Measurements from ENCODE around the gene CFAP251. TPM values are rescaled to one million over a fixed set of nuclear protein-coding genes. Genes with fewer than 3 reads are reported as not detected.
A peak's percentile ranks its signal among the peaks of the same experiment; 100 is the strongest.

CFAP251 gene
- total RNA-seq, 2 experiments from 2014 or later = 4.1 to 4.7 TPM

DNA sequence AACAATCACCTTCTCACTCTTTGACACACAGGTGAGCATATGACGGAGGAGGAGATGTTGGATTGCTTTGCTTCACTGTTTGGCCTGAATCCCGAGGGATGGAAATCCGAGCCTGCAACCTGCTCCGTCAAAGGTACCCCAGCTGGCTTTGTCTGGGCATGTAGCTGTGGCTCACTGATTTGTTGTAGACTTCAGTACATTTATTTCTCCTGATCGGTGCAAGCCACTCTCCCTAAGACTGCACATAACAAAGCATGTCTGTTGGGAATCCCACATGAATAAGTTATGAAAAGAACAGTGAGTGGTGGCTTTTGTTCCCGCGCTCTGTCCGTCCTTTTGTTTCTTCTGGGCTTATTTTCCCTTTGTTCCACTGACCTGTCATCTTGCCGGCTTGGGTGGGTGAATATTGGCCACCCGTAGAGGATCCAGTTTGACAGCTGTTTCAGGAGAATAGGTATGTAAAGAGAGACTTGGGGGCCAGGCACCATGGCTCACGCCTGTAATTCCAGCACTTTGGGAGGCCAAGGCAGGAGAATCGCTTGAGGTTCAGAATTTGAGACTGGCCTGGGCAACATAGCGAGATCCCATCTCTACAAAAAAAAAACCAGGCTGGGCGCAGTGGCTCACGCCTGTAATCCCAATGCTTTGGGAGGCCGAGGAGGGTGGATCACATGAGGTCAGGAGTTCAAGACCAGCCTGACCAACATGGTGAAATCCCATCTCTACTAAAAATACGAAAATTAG lies 83.2 kb downstream of the CFAP251 start:
- Histone ChIP-seq H3K9me2 (ENCODE audit: insufficient read depth, low read length) (no peaks in the 10 kb centered on the region), H3K79me2 (ENCODE audit: insufficient read depth, low read depth, low read length) (peaks cover 72% of the 10 kb centered on the region), H3K9me3 (ENCODE audit: low read length) (peaks cover 30% of the 10 kb centered on the region), H3K4me1 (ENCODE audit: insufficient read depth, low read length, poor library complexity, severe bottlenecking) (peaks cover 73% of the 10 kb centered on the region), H4K20me1 (ENCODE audit: insufficient read depth, low read length) (no peaks in the 10 kb centered on the region), H3K4me3 (ENCODE audit: low read depth, low read length, poor library complexity, severe bottlenecking) (no peak overlapping the region), H3K36me3 (ENCODE audit: insufficient read depth, low read length) (peaks cover 59% of the 10 kb centered on the region), H2AFZ (ENCODE audit: low read length) (no peak overlapping the region), H3K27ac (ENCODE audit: low read depth, low read length, poor library complexity, severe bottlenecking) (peak overlapping the region; percentile 100), H3K4me2 (ENCODE audit: low read length) (peak overlapping the region; percentile 23)
- TF ChIP-seq EZH2phosphoT487 (IDR thresholded peaks at IDR 0.05; ENCODE audit: borderline replicate concordance, low read depth, low read length) = no peak
- ChIA-PET CTCF (ENCODE audit: unreplicated experiment) (interaction anchor here (0.7 to 0.8 kb wide), 2 partner anchors 12 to 79 kb away, joined by 3 read pairs; no protein-coding TSS in a partner anchor), POLR2A (interaction anchor here (0.6 to 15.4 kb wide), 12 partner anchors 10 to 200 kb away, joined by 3 to 332 read pairs (median 8); partner anchors contain the start of gene CFAP251)
- no peak for DNase-seq (ENCODE audit: low spot score)
- no TSS peak for BruUV-seq (replicated peaks)
- intact Hi-C loops (cut with micrococcal nuclease; ENCODE audit: unreplicated experiment) = loop anchor here (10.0 kb wide), 1 partner anchor 1707 kb away; the partner anchor contains the start of genes RNU4-1 and RNU4-2

DNA sequence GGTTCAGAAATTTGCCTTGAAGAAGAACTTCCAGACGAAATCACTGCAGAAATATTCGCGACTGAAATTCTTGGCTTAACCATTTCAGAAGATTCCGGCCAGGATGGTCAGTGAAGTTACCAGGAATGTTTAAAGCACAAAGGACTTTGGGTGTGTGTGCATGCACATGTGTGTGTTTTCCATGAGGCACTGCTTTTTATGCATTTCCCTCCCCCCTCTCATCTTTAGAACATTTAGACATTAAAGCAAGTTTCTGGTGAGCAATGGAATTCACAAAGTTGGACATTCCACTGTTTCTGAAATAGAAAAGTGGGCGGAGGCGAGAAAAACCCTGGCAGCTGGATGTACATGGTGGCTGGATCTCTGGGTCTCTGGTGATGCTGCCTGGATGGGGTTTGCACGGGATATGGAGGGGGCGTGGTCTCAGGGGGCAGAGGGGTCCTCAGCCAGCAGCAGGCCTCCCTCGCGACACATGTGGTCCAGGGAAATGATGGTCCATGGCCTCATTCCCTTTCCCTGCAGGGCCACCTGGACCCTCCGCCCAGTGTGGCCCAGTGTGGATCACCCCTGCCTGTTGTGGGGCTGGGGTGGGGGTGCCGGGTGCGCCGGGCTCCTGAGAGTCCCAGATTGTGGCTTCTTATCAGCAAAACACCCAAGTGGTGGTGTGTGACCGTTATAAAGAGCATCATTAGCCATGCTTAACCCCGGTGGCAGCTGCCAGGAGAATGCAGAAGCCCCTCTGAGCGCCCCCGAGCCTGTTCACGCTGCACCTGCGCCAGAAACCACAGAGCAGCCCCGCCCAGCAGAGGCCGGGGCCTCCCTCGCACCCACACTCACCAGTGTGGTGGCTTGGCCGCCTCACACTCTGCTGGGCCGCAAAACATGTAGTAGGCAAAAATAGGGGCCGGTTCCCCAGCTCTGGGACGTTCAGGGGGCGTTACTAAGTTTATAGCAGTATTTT lies 85.5 kb downstream of the CFAP251 start:
- POLR2A ChIA-PET = interaction anchor here (0.7 to 15.4 kb wide), 14 partner anchors 8 to 87 kb away, joined by 3 to 332 read pairs (median 10); partner anchors contain the start of gene BCL7A
- TF ChIP-seq CTCF (conservative IDR thresholded peaks at IDR 0.05; ENCODE audit: low read length) = no peak
- TF ChIP-seq EZH2phosphoT487 (IDR thresholded peaks at IDR 0.05; ENCODE audit: borderline replicate concordance, low read depth, low read length) = no peak
- Histone ChIP-seq H3K27ac (ENCODE audit: low read depth, low read length, poor library complexity, severe bottlenecking) (peak overlapping the region; percentile 100), H3K4me2 (ENCODE audit: low read length) (peak overlapping the region; percentile 90), H4K20me1 (ENCODE audit: insufficient read depth, low read length) (no peaks in the 10 kb centered on the region), H3K9me2 (ENCODE audit: insufficient read depth, low read length) (no peaks in the 10 kb centered on the region), H3K36me3 (ENCODE audit: insufficient read depth, low read length) (peaks cover 49% of the 10 kb centered on the region), H3K4me1 (ENCODE audit: insufficient read depth, low read length, poor library complexity, severe bottlenecking) (peaks cover 80% of the 10 kb centered on the region), H3K4me3 (ENCODE audit: low read depth, low read length, poor library complexity, severe bottlenecking) (peak overlapping the region; percentile 78), H3K9me3 (ENCODE audit: low read length) (peaks cover 24% of the 10 kb centered on the region), H2AFZ (ENCODE audit: low read length) (no peak overlapping the region), H3K79me2 (ENCODE audit: insufficient read depth, low read depth, low read length) (peaks cover 63% of the 10 kb centered on the region)
- CTCF ChIA-PET (ENCODE audit: unreplicated experiment) = interaction anchor here (0.8 to 1.3 kb wide), 2 partner anchors 24 to 25 kb away, joined by 3 to 4 read pairs; no protein-coding TSS in a partner anchor
- intact Hi-C loops (cut with micrococcal nuclease; ENCODE audit: unreplicated experiment) = loop anchor here (1.0 to 10.0 kb wide), 4 partner anchors 20 to 1709 kb away; partner anchors contain the start of genes CFAP251, RNU4-1 and RNU4-2
- BruUV-seq (replicated peaks) = no TSS peak
- peak; percentile 99 for DNase-seq (ENCODE audit: low spot score)
